Hepatocyte (in vitro differentiated cells): ENCODE data around the gene RUNX1. TPM values are rescaled to one million over a fixed set of nuclear protein-coding genes. Genes with fewer than 3 reads are reported as not detected.

ENCODE experiments used
- DNase-seq: peaks from one replicate; pipeline ENCODE4 v3.0.0-alpha.2; 2016; ENCODE audit warnings: low spot score
- H2AFZ ChIP-seq: fragments of 200-600 bp; sonication (generic); 2 replicates; pipeline ENCODE4 v1.6.0; 2016; ENCODE audit warnings: antibody characterized with exemption, mild to moderate bottlenecking
- H3K27ac ChIP-seq: fragments of 200-600 bp; sonication (generic); 2 replicates; pipeline ENCODE4 v1.5.1; 2016; ENCODE audit warnings: mild to moderate bottlenecking
- H3K27me3 ChIP-seq: fragments of 200-600 bp; sonication (generic); 2 replicates; pipeline ENCODE4 v1.6.1; 2016
- H3K36me3 ChIP-seq: fragments of 200-600 bp; sonication (generic); replicated peaks from 2 replicates; pipeline ENCODE4 v1.5.1; 2016; ENCODE audit warnings: low read depth; ENCODE audit not compliant: insufficient read depth
- H3K4me1 ChIP-seq: fragments of 200-600 bp; sonication (generic); 2 replicates; pipeline ENCODE4 v1.5.1; 2016; ENCODE audit warnings: mild to moderate bottlenecking, moderate library complexity; ENCODE audit not compliant: insufficient read depth
- H3K4me2 ChIP-seq: fragments of 200-600 bp; sonication (generic); 2 replicates; pipeline ENCODE4 v1.6.0; 2016
- H3K4me3 ChIP-seq: fragments of 200-600 bp; sonication (generic); 2 replicates; pipeline ENCODE4 v1.5.1; 2016; ENCODE audit warnings: mild to moderate bottlenecking
- H3K79me2 ChIP-seq: fragments of 200-600 bp; sonication (generic); 2 replicates; pipeline ENCODE4 v1.6.0; 2017; ENCODE audit warnings: mild to moderate bottlenecking
- H3K9me2 ChIP-seq: fragments of 200-600 bp; sonication (generic); replicated peaks from 2 replicates; pipeline ENCODE4 v1.6.0; 2017; ENCODE audit warnings: mild to moderate bottlenecking; ENCODE audit not compliant: insufficient read depth
- H3K9me3 ChIP-seq: fragments of 200-600 bp; sonication (generic); 2 replicates; pipeline ENCODE4 v1.5.1; 2016; ENCODE audit warnings: low read depth, mild to moderate bottlenecking
- H4K20me1 ChIP-seq: fragments of 200-600 bp; sonication (generic); 2 replicates; pipeline ENCODE4 v1.6.0; 2016; ENCODE audit warnings: mild to moderate bottlenecking; ENCODE audit not compliant: insufficient read depth, poor library complexity, severe bottlenecking
- EZH2 ChIP-seq: fragments of 200-600 bp; sonication (generic); IDR thresholded peaks from 2 replicates; pipeline ENCODE4 v1.6.1; 2016; ENCODE audit warnings: antibody characterized with exemption, mild to moderate bottlenecking, borderline replicate concordance
- EZH2phosphoT487 ChIP-seq: fragments of 200-600 bp; sonication (generic); IDR thresholded peaks from one replicate; pipeline ENCODE4 v1.6.1; 2018; ENCODE audit warnings: antibody characterized with exemption, mild to moderate bottlenecking, low read depth, moderate library complexity; ENCODE audit not compliant: unreplicated experiment, severe bottlenecking
- WGBS: methylation state at CpG from one replicate; pipeline ENCODE4 v1.1.6; 2016; ENCODE audit warnings: low lambda C conversion rate; ENCODE audit errors: missing lambda C conversion rate; 5-methylcytosine and 5-hydroxymethylcytosine counted together
- polyA plus RNA-seq: library from polyadenylated mRNA; unstranded; fragments of >200 nt; fragmentation: Nextera tagmentation; extraction: Ambion mirVana; gene quantifications from 2 replicates; pipeline ENCODE4 v1.2.1, GENCODE V29; 2016
- total RNA-seq: library from RNA; depleted of rRNA; stranded (reverse); fragments of >200 nt; gene quantifications from 2 replicates; pipeline ENCODE4 v1.2.3, GENCODE V29; 2014
- TF ChIP-seq, protein P1 (sequence below): fragments of 200-600 bp; sonication (generic); IDR thresholded peaks from 2 replicates; pipeline ENCODE4 v1.5.1; 2016; ENCODE audit warnings: antibody characterized with exemption, mild to moderate bottlenecking; ENCODE audit not compliant: poor library complexity

The RUNX1 gene
- total and polyA plus RNA-seq, 2 experiments from 2014 or later, result 8.5 to 10.9 TPM

DNA sequence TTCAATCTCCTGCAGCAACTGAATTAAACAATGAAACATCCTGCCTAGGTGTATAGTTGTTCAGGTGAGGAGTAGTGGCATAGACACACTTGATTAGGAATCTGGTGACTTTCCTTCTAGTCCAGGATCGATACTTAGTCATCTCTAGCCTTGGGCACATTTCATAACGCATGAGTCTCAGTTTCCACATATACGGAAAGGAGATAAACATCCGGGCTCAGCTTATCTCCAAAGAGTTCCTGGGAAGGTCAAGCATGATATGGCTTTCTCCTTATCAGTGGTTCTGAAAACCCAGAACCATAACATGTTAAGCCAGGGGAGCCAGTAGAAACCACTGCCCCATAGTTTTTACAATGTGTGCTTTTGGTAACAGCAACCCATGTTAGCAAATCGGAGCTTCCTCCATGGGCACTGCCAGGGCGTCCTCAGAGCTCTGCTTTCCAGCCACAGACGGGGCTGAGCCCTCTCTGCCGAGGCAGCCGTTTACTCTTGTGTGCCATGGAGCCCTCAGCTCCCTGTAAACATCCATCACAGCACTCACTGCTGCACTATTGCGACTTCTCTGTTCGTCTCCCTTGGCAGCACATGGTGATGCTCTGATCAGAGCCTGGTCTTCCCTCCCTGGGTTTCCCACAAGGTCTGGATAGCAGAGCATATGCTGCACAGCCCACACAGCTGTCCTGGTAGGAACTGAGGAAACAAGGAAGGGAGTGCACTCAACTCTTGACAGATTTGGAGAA lies 34.6 kb downstream of the RUNX1 start:
- Histone ChIP-seq H3K36me3 (no peaks in the 10 kb centered on the region), H3K9me3 (no peaks in the 10 kb centered on the region), H3K9me2 (no peaks in the 10 kb centered on the region), H3K4me2 (no peak overlapping the region), H3K27ac (no peak overlapping the region), H3K79me2 (no peaks in the 10 kb centered on the region), H3K4me1 (peaks cover 11% of the 10 kb centered on the region), H4K20me1 (no peaks in the 10 kb centered on the region), H2AFZ (no peak overlapping the region), H3K27me3 (no peaks in the 10 kb centered on the region), H3K4me3 (no peak overlapping the region)
- no peak for DNase-seq
- no peak for TF ChIP-seq EZH2phosphoT487
- TF ChIP-seq, protein P1, sequence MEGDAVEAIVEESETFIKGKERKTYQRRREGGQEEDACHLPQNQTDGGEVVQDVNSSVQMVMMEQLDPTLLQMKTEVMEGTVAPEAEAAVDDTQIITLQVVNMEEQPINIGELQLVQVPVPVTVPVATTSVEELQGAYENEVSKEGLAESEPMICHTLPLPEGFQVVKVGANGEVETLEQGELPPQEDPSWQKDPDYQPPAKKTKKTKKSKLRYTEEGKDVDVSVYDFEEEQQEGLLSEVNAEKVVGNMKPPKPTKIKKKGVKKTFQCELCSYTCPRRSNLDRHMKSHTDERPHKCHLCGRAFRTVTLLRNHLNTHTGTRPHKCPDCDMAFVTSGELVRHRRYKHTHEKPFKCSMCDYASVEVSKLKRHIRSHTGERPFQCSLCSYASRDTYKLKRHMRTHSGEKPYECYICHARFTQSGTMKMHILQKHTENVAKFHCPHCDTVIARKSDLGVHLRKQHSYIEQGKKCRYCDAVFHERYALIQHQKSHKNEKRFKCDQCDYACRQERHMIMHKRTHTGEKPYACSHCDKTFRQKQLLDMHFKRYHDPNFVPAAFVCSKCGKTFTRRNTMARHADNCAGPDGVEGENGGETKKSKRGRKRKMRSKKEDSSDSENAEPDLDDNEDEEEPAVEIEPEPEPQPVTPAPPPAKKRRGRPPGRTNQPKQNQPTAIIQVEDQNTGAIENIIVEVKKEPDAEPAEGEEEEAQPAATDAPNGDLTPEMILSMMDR, result no peak
- no peak for TF ChIP-seq EZH2
- 52% methylated on average over 11 of the region's 11 CpGs for WGBS

DNA sequence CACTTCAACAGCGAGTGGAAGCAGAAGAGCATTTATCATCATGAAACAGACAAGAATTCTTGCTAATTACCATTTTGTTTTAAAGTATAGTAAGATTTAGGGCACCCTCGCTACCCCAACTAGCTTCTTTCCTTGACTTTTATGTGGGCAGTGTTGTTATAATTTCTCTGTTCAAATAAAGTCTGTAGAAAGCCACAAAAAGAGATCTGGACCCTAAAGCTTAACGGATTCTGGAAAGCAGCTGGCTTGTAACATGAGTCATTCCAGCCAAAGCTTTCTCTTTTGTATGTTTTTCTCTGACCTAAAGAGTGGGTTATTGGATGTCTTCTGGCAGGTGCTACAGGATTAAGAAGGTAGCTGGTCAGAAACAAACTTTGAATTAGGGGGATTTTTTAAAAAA lies 37.4 kb downstream of the RUNX1 start:
- H3K79me2 ChIP-seq, result no peaks in the 10 kb centered on the region
- no peaks in the 10 kb centered on the region for H4K20me1 ChIP-seq
- TF ChIP-seq, protein P1, result no peak
- TF ChIP-seq EZH2, result no peak
- no peak for TF ChIP-seq EZH2phosphoT487
- H3K9me2 ChIP-seq, result no peaks in the 10 kb centered on the region
- no peaks in the 10 kb centered on the region for H3K36me3 ChIP-seq
- DNase-seq, result no peak
- H2AFZ ChIP-seq, result no peak overlapping the region
- peak overlapping the region; percentile 9 for H3K4me2 ChIP-seq
- WGBS, result 21% methylated on average over 3 of the region's 3 CpGs
- H3K27me3 ChIP-seq, result no peaks in the 10 kb centered on the region
- no peaks in the 10 kb centered on the region for H3K9me3 ChIP-seq
- no peak overlapping the region for H3K27ac ChIP-seq
- H3K4me1 ChIP-seq, result peaks cover 6% of the 10 kb centered on the region
- H3K4me3 ChIP-seq, result no peak overlapping the region

DNA sequence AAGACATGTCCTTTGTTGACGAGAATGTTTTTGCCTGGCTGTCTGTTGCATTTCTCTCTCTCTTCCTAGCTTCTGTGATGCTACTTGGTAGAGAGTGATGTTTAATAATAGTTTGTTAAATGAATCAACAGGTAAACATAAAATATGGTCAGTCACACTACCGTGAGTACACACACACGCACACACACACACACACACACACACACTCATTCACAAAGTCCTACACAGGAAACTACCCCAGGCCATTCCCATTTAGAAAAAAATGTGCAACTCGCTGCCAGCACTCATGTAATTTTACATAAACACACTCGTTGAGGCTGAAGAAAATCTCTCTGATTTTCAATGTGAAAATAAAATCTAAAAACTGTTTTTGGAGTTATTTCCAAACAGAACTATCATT lies 38.7 kb downstream of the RUNX1 start:
- H3K4me1 ChIP-seq, result peaks cover 6% of the 10 kb centered on the region
- H3K27ac ChIP-seq, result no peak overlapping the region
- no peaks in the 10 kb centered on the region for H3K79me2 ChIP-seq
- H3K36me3 ChIP-seq, result no peaks in the 10 kb centered on the region
- no peak overlapping the region for H2AFZ ChIP-seq
- WGBS, result 72% methylated on average over 5 of the region's 5 CpGs
- H3K4me2 ChIP-seq, result no peak overlapping the region
- H3K9me3 ChIP-seq, result no peaks in the 10 kb centered on the region
- no peaks in the 10 kb centered on the region for H3K27me3 ChIP-seq
- TF ChIP-seq EZH2 (no peak), EZH2phosphoT487 (no peak)
- TF ChIP-seq, protein P1, result no peak
- H4K20me1 ChIP-seq, result no peaks in the 10 kb centered on the region
- H3K4me3 ChIP-seq, result no peak overlapping the region
- no peaks in the 10 kb centered on the region for H3K9me2 ChIP-seq
- no peak for DNase-seq
